Activated T-cell treated with anti-CD3 and anti-CD28 coated beads for 48 hours (primary cell): Measurements from ENCODE around the gene ARTN.

ENCODE experiments used
- DNase-seq: peaks from one replicate; pipeline ENCODE4 v3.0.0-alpha.2; 2020; ENCODE audit warnings: low read depth

The ARTN gene

GRCh38 chr1:43971336-43971980, 37.9 kb downstream of the ARTN start:
- no peak for DNase-seq

GRCh38 chr1:43973981-43974442, 40.4 kb downstream of the ARTN start:
- DNase-seq: no peak

- peak; percentile 95 for DNase-seq
Observed at GRCh38 chr1:43974443-43975248, 41.0 kb downstream of the ARTN start, which contains the start of gene ATP6V0B. Gene ATP6V0B, plus strand, starts transcription at chr1:43974960. Its CDS starts 81 bp downstream, at chr1:43975041.

GRCh38 chr1:43975249-43975961, 41.8 kb downstream of the ARTN start:
- DNase-seq: no peak

GRCh38 chr1:43976045-43976444, 42.4 kb downstream of the ARTN start:
- DNase-seq: no peak

- no peak for DNase-seq
Observed at GRCh38 chr1:43976890-43977289, 43.3 kb downstream of the ARTN start.

GRCh38 chr1:43977376-43978263, 44.0 kb downstream of the ARTN start:
- no peak for DNase-seq

GRCh38 chr1:43978264-43978550, 44.6 kb downstream of the ARTN start:
- DNase-seq: no peak

GRCh38 chr1:43978551-43979260, 45.1 kb downstream of the ARTN start, which contains the start of gene B4GALT2:
Gene B4GALT2, plus strand, starts transcription at chr1:43979210. Its CDS starts 1,951 bp downstream, at chr1:43981161.
- DNase-seq: peak; percentile 56

- no peak for DNase-seq
Observed at GRCh38 chr1:43979261-43979527, 45.6 kb downstream of the ARTN start.

- DNase-seq: peak; percentile 35
Observed at GRCh38 chr1:43979528-43980254, 46.1 kb downstream of the ARTN start.

GRCh38 chr1:43980255-43981134, 46.9 kb downstream of the ARTN start:
- no peak for DNase-seq

- DNase-seq: no peak
Observed at GRCh38 chr1:43981135-43981491, 47.5 kb downstream of the ARTN start.

GRCh38 chr1:43981636-43982035, 48.0 kb downstream of the ARTN start:
- DNase-seq: no peak

GRCh38 chr1:43982241-43982640, 48.6 kb downstream of the ARTN start:
- DNase-seq: no peak

GRCh38 chr1:43982808-43983207, 49.2 kb downstream of the ARTN start:
- DNase-seq: no peak

GRCh38 chr1:43983253-43983899, 49.8 kb downstream of the ARTN start:
- DNase-seq: no peak

GRCh38 chr1:43984855-43985254, 51.3 kb downstream of the ARTN start:
- DNase-seq: no peak

- no peak for DNase-seq
Observed at GRCh38 chr1:43985984-43986595, 52.5 kb downstream of the ARTN start.
